ENCODE data around the gene PTCD1. TPM values are rescaled to one million over a fixed set of nuclear protein-coding genes. Genes with fewer than 3 reads are reported as not detected.
A peak's percentile ranks its signal among the peaks of the same experiment; 100 is the strongest.

The PTCD1 gene
- total RNA-seq, 1 donor from 2014 or later = 11.3 TPM

GRCh38 chr7:99460651-99461050, 22.1 kb upstream of the PTCD1 start:
- no peak for FAIRE-seq
- H3K4me3 ChIP-seq (ENCODE audit: low read depth, low read length) = no peak overlapping the region
- DNase-seq (ENCODE audit: low read depth) = peak; percentile 73
- H3K36me3 ChIP-seq (ENCODE audit: control insufficient read depth, insufficient read depth, low read length) = peaks cover 24% of the 10 kb centered on the region
- no peak for TF ChIP-seq CTCF (IDR thresholded peaks at IDR 0.05; ENCODE audit: insufficient read depth, low read length, severe bottlenecking)
- no peaks in the 10 kb centered on the region for H3K27me3 ChIP-seq (ENCODE audit: control insufficient read depth, insufficient read depth, low read length)

- H3K4me3 ChIP-seq (ENCODE audit: low read depth, low read length) = no peak overlapping the region
- TF ChIP-seq CTCF (IDR thresholded peaks at IDR 0.05; ENCODE audit: insufficient read depth, low read length, severe bottlenecking) = peak; percentile 46
- no peaks in the 10 kb centered on the region for H3K27me3 ChIP-seq (ENCODE audit: control insufficient read depth, insufficient read depth, low read length)
- peaks cover 29% of the 10 kb centered on the region for H3K36me3 ChIP-seq (ENCODE audit: control insufficient read depth, insufficient read depth, low read length)
- FAIRE-seq = no peak
- DNase-seq (ENCODE audit: low read depth) = peak; percentile 20
These were observed 20.5 kb upstream of the PTCD1 start for GRCh38 chr7:99459087-99459486.

- no peak for FAIRE-seq
- H3K36me3 ChIP-seq (ENCODE audit: control insufficient read depth, insufficient read depth, low read length) = peaks cover 33% of the 10 kb centered on the region
These were observed 19.3 kb upstream of the PTCD1 start for GRCh38 chr7:99457650-99458493.

GRCh38 chr7:99457050-99457649, 18.6 kb upstream of the PTCD1 start:
- FAIRE-seq = no peak
- Histone ChIP-seq H3K36me3 (ENCODE audit: control insufficient read depth, insufficient read depth, low read length) (peaks cover 35% of the 10 kb centered on the region), H3K4me3 (ENCODE audit: low read depth, low read length) (no peak overlapping the region), H3K27me3 (ENCODE audit: control insufficient read depth, insufficient read depth, low read length) (no peaks in the 10 kb centered on the region)
- TF ChIP-seq CTCF (IDR thresholded peaks at IDR 0.05; ENCODE audit: insufficient read depth, low read length, severe bottlenecking) = no peak
- no peak for DNase-seq (ENCODE audit: low read depth)

More at GRCh38 chr7:99457650-99458493, 19.3 kb upstream of the PTCD1 start:
- DNase-seq (ENCODE audit: low read depth) = no peak
- H3K27me3 ChIP-seq (ENCODE audit: control insufficient read depth, insufficient read depth, low read length) = no peaks in the 10 kb centered on the region
- TF ChIP-seq CTCF (IDR thresholded peaks at IDR 0.05; ENCODE audit: insufficient read depth, low read length, severe bottlenecking) = no peak
- no peak overlapping the region for H3K4me3 ChIP-seq (ENCODE audit: low read depth, low read length)

- H3K4me3 ChIP-seq (ENCODE audit: low read depth, low read length) = no peak overlapping the region
- H3K36me3 ChIP-seq (ENCODE audit: control insufficient read depth, insufficient read depth, low read length) = peaks cover 38% of the 10 kb centered on the region
- FAIRE-seq = no peak
- no peaks in the 10 kb centered on the region for H3K27me3 ChIP-seq (ENCODE audit: control insufficient read depth, insufficient read depth, low read length)
- no peak for DNase-seq (ENCODE audit: low read depth)
- no peak for TF ChIP-seq CTCF (IDR thresholded peaks at IDR 0.05; ENCODE audit: insufficient read depth, low read length, severe bottlenecking)
These were observed 17.7 kb upstream of the PTCD1 start for GRCh38 chr7:99456288-99456687.
